HL-60/S4 treated with retinoic acid at 250 ng/mL for 4 days and 3 days (cell line): ENCODE measurements around the gene HTR3D.
"Not testable (repeated sequence)": the region's sequence is repeated elsewhere in the genome, so short reads cannot be mapped to it uniquely, and the experiment has no call there.

Experiments
- in situ Hi-C: fragments of 300-500 bp; cut with MboI; formaldehyde crosslinking; loops from 2 replicates; pipeline ENCODE4 v1.7.0; 2022; ENCODE audit warnings: low sequenced_read_pairs

HTR3D gene, protein sequence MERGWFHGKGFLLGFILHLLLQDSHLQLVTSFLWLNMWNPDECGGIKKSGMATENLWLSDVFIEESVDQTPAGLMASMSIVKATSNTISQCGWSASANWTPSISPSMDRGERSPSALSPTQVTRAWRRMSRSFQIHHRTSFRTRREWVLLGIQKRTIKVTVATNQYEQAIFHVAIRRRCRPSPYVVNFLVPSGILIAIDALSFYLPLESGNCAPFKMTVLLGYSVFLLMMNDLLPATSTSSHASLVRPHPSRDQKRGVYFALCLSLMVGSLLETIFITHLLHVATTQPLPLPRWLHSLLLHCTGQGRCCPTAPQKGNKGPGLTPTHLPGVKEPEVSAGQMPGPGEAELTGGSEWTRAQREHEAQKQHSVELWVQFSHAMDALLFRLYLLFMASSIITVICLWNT

DNA sequence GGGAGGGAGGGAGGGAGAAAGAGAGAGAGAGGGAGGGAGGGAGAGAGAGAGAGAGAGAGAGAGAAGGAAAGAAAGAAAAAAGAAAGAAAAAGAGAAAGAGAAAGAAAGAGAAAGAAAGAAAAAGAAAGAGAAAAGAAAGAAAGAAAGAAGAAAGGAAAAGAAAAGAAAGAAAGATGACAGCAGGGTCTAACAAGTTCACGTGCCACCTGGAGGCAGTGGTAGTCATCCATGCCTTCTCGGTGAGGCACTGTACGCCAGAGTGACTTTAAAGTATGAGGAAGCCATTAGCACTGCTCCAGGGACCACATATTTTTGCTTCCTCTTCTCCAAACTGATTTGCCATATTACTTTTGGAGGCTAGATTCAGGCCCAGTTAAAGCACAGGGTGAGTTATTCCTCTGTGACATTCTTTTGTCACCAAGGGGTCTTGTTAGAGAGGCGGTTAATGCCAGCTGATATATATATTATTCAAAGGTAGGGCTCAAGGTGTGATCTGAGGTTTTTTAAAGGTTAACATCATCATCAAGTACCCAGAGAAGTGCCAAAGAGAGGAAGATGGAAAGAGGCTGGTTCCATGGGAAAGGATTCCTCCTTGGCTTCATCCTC, at the start of gene HTR3D:
Gene HTR3D (plus strand): TSS at position 556 of the 606 bp plus-strand sequence. CDS start 0 bp downstream, at position 556.
- in situ Hi-C loops, result no loop called here

DNA sequence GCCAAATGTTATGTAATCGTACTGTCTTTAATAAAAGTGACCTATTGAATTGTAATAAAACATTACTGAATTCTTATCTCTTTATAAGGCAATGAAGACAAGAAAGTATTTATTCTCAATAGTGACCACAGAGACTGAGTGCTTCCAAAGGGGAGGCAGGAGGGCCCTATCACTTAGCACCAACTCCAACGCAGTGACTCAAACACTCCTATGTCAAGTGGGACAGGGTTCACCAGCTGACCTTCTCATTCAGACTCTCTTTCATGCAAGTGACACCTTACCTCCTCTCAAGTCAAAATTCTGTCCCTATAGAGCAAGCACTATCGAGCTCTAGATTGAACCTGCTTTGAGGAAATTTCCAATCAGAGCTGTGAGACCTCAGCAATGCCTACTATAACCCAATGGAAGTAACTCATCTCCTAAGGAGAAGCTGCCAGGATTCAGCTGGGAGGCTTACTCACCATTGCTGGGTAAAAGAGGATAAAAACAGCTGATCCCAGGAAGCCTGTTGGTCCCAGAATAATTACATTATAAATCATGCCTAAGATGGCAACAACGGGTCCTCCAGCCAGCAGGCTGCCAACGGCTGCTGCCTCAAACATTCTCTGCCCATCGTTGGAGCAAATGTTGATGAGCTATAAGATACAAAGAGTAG, 49.4 kb upstream of the HTR3D start:
- in situ Hi-C loops, result no loop called here

DNA sequence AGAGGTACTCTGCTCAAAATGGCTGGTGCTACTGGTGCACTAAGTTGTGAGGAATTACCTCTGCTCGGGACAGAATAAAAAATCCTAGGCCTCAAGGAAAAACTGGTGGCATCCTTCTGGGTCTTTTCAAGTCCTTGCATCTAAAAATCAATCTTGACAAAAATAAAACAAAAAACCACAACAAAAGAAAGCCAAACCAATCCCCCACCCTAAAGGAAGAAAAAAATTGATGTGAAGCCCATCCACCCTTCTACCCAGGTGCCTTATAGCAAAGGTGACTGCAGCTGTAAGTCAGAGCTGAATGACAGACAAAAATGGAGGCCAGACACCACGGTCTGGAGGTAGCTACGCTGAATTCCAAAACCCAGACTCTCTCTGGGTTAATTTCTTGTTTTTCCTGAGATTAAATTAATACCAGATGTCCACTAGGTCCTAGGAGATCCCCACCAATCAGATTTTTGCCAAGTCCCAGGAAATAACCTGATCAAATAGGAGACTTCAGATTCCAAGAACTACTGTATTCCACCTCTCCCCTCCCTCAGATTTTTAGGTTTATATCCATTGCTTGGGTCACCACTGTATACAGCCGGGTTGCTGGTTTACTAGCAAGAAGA, 47.3 kb upstream of the HTR3D start:
- in situ Hi-C loops, result no loop called here

DNA sequence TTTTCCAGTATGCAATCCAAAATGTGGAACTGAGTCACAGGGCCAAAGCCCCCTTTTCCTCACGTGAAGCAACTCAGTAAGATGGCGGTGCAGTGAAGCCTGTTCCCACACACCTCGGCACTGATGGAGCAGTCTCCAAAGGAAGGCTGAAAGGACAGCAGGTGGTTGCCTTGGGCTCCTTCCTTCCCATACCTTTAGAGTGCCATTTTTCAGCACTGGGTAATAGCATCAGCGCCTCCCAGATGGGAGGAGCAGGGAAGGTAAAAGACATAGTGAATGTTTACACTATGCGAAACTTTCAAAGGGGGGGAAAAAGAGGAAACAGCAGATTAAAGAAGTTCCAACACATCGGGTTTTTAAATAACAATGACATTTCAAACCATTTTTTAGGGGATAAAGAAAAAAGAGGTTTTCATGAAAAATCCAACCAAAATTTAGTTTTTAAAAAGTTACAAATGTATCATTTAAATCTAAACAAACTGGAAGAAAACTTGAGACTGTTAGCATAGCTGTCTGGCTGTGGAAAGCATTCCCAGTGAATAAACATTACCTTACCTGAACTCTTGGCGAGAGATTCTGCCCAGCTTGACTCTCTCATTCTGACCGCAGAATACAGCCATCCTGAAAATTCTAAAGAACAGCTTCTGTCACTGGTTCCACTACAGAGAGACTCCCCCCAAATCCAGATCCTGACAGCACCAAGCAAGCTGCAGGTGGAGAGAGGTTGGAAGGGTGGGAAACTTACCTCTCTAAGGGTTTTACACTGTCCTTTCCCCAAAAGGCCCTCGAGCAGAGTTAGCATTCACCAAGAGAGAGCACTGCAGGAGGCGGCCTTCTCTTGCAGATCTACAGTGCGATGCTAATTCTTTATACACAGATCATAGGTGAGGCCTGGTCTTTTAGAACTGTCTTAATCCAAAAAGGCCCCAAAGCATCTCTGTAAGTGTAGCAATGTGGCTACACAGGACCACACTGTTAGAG, 46.5 kb upstream of the HTR3D start:
- in situ Hi-C loops, result no loop called here

DNA sequence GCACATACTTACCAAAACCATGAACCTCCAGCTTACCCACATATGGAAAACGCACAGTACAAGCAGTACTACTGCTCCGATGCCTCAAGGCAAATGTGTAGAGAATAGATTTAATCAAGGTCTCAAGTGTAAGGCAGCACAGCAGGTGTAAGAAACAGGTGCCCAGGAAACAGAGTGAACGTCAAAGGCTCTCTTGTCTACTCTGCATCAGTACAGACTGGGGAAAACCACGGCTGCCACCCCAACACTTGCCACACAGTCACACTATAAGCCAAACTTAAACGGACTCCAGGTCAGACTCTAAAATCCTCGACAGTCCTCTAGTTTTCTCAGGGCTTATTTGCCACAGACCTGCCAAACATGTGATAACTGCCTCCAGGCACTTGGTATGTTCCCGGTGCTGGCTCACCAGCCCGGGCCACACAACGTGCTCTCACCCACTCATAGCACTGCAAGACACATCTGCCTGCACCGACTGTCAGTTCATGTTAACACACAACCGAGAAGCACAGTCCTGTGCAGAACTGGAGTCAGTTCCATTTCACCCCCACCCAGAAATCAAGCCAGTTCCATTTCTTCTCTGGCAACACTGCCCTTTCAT, 44.4 kb upstream of the HTR3D start:
- in situ Hi-C loops, result no loop called here

DNA sequence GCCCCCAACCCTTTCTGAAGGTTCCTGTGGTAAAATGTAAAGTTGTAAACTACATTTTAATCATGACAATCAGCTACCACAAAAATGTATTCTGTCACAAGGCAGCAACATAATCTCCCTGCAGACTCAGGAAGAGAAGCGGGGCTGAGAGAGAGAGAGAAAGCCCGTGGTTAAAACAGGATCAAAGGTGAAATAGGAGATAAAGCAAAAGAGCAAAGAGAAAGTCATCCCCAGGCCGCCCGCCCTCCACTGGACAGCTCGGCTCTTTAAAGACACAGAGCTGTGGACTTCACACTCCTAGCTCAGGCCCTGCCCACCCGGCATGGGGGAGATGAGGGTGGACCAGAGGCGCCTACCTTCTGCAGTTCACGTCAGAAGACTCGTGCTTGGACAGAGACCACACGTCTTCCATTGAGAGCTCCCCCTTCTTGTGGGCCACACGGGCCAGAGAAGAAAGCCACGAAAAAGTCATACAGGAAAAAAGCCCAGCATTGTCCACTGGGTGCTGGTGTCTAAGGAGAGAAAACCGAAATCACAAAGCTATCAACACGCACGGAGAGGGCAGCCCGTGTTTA, 43.2 kb upstream of the HTR3D start:
- in situ Hi-C loops, result no loop called here

DNA sequence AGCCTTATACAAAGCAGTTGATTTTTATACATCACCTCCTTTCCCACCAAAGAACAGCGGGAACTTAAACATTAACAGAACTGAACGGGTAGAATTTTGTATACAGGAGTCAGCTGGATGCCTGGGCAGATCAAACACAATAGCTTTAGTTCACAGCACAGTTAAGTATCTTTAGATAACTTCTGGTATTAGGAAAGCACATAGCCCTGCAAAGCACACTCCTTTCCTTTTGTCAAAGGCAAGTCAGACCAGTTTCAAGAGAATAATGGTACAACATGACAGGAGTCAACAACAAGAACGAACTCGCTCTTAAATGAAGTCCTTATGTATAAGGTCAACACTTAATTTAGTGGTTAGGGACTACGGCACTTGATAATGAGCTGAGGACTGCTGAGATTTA, 40.1 kb upstream of the HTR3D start:
- in situ Hi-C loops, result no loop called here

DNA sequence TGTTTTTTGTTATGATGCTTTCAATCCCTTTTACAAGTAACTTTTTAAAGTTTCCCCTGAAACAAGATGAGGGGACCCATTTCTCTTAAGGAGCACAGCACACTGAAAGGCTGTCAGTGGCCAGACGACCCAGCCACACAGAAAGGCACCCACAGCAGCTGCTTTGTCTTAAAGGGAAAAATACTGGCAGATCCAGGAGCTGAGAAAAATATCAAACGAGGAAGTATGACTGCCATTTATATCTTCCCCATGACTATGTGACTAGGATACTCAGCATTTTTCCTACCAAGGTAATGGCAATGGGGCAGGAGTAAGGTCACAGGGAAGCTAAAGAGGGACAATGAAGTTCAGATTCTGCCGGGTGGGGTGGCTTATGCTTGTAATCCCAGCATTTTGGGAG, 29.8 kb upstream of the HTR3D start:
- in situ Hi-C loops, result no loop called here

DNA sequence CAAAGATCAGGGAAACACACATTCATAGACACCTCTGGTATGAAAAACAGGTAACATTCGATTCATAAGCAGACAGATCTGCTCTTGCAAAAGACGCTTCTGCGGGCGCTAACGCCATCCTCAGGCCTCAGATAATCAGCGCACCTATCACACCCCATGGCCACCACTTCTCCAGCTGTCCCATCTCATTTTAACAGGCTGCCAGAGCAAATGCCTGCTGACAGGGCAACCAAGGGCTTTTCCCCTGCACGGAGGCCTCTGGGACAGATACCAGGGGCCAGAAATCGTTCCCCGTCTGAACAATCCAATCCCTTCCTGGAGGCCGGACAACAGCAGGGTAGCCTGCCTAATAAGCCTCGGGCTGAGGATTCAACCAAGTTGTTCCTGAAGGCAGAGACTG, 29.1 kb upstream of the HTR3D start:
- in situ Hi-C loops, result no loop called here

DNA sequence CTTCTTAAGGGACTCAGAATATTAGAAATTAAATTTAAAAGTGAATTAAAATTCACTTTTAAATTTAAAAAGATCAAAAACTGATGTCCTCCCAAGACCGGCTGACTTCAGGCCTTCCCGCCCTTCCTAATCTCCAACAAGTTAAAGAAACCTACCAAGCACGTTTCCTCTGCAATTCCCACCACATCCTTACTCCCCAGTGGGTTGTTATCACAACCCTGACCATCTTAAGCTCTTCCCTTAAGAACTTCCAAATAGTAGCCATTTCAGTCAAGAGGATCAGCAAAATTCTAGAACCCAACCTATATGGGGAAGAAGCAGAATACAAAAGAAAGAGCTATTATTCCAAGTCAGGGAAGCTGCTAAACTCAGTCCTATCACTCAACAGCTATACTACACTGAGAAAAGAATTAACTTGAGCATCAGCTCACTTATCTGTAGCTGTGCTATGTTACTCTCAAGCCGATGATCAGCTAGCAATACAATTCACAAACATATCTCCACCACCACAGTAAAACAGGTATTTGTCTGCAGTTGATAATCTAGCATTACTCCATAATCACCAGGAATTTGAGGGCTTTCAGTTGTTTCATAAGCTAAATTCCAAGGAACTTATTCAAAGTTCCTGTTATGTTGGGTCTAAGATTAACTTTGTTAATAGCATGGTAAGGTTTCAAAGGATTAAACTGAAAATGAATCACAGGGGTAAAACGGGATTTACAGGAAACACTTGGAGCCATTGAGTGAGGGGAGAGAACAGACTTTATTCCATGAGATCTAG, 28.2 kb upstream of the HTR3D start:
- in situ Hi-C loops, result no loop called here

DNA sequence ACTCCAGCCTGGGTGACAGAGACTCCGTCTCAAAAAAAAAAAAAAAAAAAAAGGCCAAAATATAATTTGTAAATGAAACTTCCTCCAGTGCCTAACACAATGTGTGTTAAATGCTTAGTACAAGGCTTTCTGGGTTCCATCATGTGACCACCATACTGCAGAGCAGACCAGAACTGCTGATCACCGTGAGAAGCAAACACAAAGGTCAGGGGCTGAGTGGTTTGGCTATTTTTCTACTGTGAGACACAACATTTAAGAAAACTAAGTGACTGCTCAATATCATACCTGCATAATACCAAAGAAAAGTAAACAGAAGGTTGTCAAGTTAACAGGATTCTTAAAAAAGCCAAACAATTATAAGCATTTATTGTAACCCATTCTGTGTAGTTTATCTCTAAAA, 27.1 kb upstream of the HTR3D start:
- in situ Hi-C loops, result no loop called here

DNA sequence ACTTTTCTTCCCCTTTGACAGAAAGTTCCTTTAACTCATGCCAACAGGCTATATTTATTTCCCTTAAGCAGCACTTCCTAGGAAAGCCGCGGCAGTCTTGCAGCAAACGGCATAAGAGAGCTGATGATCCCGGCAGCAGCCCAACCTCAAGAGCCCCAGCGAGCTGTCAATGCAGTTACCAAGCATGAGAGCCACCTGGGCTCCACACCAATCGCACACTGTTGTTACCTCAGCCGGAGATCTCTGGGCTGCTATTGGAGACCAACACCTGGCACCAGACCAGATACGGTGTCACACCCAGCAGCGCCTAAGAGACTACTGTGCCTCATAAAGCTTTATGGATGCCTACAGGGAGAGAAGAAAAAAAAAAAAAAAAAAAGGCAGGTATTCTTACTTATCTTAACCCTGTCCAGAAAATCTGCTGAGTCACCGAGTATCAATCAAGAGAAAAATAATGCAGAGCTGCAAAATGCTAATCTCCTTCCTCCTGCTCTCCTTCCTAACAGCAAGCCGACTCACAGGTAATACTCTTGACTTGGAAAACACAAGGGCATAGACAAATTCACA, 25.5 kb upstream of the HTR3D start:
- in situ Hi-C loops, result no loop called here

DNA sequence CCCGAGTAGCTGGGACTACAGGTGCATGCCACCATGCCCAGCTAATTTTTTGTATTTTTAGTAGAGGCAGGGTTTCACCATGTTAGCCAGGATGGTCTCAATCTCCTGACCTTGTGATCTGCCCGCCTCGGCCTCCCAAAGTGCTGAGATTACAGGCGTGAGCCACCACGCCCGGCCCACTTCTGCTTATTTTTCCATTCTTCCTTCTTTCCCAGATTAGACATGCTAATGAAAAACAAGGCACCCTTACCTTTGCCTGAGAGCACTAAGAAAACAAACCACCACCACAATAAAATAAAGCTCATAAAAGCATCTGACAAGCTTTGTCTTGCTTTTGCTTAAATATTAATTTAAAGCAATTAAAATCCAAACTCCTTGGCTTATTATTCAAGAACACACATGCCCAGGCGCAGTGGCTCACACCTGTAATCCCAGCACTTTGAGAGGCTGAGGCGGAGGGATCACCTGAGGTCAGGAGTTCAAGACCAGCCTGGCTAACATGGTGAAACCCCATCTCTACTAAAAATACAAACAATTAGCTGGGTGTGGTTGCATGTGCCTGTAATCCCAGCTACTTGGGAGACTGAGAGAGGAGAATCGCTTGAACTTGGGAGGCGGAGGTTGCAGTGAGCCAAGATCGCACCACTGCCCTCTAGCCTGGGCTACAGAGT, 24.3 kb upstream of the HTR3D start:
- in situ Hi-C loops, result not testable (repeated sequence)

DNA sequence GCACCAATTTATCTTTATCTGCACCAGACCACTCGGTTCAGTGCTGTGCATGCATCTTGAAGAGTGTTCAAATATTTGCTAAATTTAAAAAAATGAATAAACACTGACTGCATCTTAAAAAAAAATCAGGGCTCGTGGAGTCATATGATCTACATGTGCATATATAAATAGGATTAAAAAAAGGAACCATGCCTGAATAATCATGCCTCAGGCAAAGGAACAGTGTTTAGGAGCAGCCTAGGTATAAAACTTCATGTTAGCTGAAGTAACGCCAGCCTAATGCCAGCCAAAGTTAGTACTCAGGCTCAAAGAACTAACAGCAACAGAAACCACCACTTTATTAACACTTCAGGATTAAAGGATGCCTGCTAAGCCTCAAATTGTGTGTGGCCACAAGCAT, 23.4 kb upstream of the HTR3D start:
- in situ Hi-C loops, result no loop called here

DNA sequence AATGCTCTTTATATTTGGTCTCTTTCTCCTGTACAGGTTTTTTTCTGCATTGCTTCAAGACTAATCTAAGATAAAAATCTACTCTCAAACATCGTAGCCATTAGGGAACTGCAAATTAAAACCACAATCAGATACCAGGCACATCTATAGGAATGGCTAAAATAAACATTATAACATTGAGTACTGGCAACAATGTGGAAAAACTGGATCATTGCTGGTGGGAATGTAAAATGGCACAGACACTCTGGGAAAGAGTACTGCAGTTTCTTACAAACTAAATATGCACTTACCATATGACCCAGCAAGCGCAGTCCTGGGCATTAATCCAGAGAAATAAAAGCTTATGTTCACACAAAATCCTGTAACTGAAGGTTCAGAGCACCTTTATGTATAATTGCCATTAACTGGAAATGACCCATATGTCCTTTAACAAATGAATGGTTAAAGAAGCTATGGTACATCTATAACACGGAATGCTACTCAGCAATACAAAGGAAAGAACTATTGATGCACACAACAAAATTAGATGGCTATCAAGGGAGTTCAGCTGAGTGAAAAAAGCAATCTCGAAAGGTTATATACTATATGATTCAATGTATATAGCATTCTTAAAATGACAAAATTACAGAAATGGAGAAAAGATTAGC, 20.2 kb upstream of the HTR3D start:
- in situ Hi-C loops, result no loop called here

DNA sequence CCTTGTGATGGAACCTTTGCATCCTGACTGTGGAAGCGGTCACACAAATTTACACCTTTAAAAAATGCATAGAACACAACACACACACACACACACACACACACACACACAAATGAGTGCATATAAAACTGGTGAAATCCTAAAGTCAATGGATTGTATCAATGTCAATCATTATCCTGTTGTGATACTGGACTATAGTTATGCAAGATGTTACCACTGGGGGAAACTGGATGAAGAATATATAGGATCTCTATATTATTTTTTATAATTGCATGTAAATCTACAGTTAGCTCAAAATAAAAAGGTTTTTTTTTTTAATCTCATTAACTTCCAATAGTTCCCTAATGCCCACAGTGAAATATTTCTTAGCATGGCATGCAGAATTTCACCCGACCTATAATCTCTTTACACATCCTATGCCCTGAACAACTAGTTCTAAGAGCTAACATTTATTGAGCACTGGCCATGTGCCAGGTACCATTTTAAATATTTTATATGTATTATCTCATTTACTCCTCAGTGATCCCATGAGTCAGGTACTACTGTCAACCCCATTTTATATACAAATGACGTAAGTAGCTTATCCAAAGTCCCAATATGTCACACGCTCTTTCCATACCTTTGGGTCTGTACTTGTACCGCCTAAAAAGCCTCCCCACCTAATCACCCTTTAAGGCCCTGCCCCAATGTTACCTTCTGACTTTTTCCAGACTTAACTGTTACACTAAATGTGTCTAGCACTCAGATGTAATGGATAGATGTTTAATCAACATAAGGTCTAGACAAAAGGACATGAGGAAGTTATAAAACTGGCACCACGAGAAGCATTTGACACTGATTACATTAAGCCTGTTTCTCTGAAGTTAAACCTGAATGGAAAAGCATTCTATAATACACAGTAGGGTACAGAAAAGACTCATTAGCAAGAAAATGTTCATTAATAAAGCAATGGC, 19.3 kb upstream of the HTR3D start:
- in situ Hi-C loops, result no loop called here
